ENCODE results near the gene MGMT.

The MGMT gene

GRCh38 chr10:129538236-129538635, 71.2 kb downstream of the MGMT start:
- H3K27ac ChIP-seq (ENCODE audit: low read depth, low read length, poor library complexity, severe bottlenecking): no peak overlapping the region
- no peaks in the 10 kb centered on the region for H3K9me3 ChIP-seq (ENCODE audit: low read length)
- no peak overlapping the region for H3K9ac ChIP-seq (ENCODE audit: low read length)
- no peaks in the 10 kb centered on the region for H3K27me3 ChIP-seq (ENCODE audit: insufficient read depth, low read length)
- H3K36me3 ChIP-seq (ENCODE audit: insufficient read depth, low read length): peaks cover 27% of the 10 kb centered on the region
- peaks cover 15% of the 10 kb centered on the region for H3K4me1 ChIP-seq (ENCODE audit: insufficient read depth, low read length, severe bottlenecking)
- H3K4me3 ChIP-seq (ENCODE audit: low read depth, low read length, poor library complexity, severe bottlenecking): no peak overlapping the region
- no peak overlapping the region for H2AFZ ChIP-seq (ENCODE audit: low read length)
- H4K20me1 ChIP-seq (ENCODE audit: insufficient read depth, low read length): no peaks in the 10 kb centered on the region
- TF ChIP-seq EZH2 (IDR thresholded peaks at IDR 0.05; ENCODE audit: borderline replicate concordance, low read length): no peak
- TF ChIP-seq, protein P1, sequence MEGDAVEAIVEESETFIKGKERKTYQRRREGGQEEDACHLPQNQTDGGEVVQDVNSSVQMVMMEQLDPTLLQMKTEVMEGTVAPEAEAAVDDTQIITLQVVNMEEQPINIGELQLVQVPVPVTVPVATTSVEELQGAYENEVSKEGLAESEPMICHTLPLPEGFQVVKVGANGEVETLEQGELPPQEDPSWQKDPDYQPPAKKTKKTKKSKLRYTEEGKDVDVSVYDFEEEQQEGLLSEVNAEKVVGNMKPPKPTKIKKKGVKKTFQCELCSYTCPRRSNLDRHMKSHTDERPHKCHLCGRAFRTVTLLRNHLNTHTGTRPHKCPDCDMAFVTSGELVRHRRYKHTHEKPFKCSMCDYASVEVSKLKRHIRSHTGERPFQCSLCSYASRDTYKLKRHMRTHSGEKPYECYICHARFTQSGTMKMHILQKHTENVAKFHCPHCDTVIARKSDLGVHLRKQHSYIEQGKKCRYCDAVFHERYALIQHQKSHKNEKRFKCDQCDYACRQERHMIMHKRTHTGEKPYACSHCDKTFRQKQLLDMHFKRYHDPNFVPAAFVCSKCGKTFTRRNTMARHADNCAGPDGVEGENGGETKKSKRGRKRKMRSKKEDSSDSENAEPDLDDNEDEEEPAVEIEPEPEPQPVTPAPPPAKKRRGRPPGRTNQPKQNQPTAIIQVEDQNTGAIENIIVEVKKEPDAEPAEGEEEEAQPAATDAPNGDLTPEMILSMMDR (IDR thresholded peaks at IDR 0.05; ENCODE audit: low read length): no peak
- no peaks in the 10 kb centered on the region for H3F3A ChIP-seq (ENCODE audit: insufficient read depth, low read length)
- H3K79me2 ChIP-seq (ENCODE audit: insufficient read depth, low read length): no peaks in the 10 kb centered on the region
- no peak overlapping the region for H3K4me2 ChIP-seq (ENCODE audit: low read length)
- H3K9me2 ChIP-seq (ENCODE audit: low read depth, low read length): no peaks in the 10 kb centered on the region

- Histone ChIP-seq H3K4me2 (ENCODE audit: low read length) (no peak overlapping the region), H3K36me3 (ENCODE audit: insufficient read depth, low read length) (peaks cover 22% of the 10 kb centered on the region), H3K9ac (ENCODE audit: low read length) (no peak overlapping the region), H2AFZ (ENCODE audit: low read length) (no peak overlapping the region), H3K4me3 (ENCODE audit: low read depth, low read length, poor library complexity, severe bottlenecking) (no peak overlapping the region), H3K9me3 (ENCODE audit: low read length) (no peaks in the 10 kb centered on the region), H3K79me2 (ENCODE audit: insufficient read depth, low read length) (no peaks in the 10 kb centered on the region), H3F3A (ENCODE audit: insufficient read depth, low read length) (no peaks in the 10 kb centered on the region), H4K20me1 (ENCODE audit: insufficient read depth, low read length) (no peaks in the 10 kb centered on the region), H3K27me3 (ENCODE audit: insufficient read depth, low read length) (no peaks in the 10 kb centered on the region), H3K4me1 (ENCODE audit: insufficient read depth, low read length, severe bottlenecking) (peaks cover 42% of the 10 kb centered on the region), H3K27ac (ENCODE audit: low read depth, low read length, poor library complexity, severe bottlenecking) (no peak overlapping the region), H3K9me2 (ENCODE audit: low read depth, low read length) (no peaks in the 10 kb centered on the region)
- TF ChIP-seq, protein P1 (IDR thresholded peaks at IDR 0.05; ENCODE audit: low read length): no peak
- no peak for TF ChIP-seq EZH2 (IDR thresholded peaks at IDR 0.05; ENCODE audit: borderline replicate concordance, low read length)
Observed at GRCh38 chr10:129541200-129541599, 74.2 kb downstream of the MGMT start.

- no peak overlapping the region for H3K4me3 ChIP-seq (ENCODE audit: low read depth, low read length, poor library complexity, severe bottlenecking)
- H3F3A ChIP-seq (ENCODE audit: insufficient read depth, low read length): no peaks in the 10 kb centered on the region
- no peaks in the 10 kb centered on the region for H3K79me2 ChIP-seq (ENCODE audit: insufficient read depth, low read length)
- H3K9ac ChIP-seq (ENCODE audit: low read length): no peak overlapping the region
- H3K4me1 ChIP-seq (ENCODE audit: insufficient read depth, low read length, severe bottlenecking): peaks cover 49% of the 10 kb centered on the region
- no peak overlapping the region for H2AFZ ChIP-seq (ENCODE audit: low read length)
- TF ChIP-seq, protein P1 (IDR thresholded peaks at IDR 0.05; ENCODE audit: low read length): no peak
- TF ChIP-seq EZH2 (IDR thresholded peaks at IDR 0.05; ENCODE audit: borderline replicate concordance, low read length): no peak
- H4K20me1 ChIP-seq (ENCODE audit: insufficient read depth, low read length): no peaks in the 10 kb centered on the region
- no peak overlapping the region for H3K4me2 ChIP-seq (ENCODE audit: low read length)
- no peaks in the 10 kb centered on the region for H3K9me2 ChIP-seq (ENCODE audit: low read depth, low read length)
- H3K36me3 ChIP-seq (ENCODE audit: insufficient read depth, low read length): peaks cover 14% of the 10 kb centered on the region
- no peak overlapping the region for H3K27ac ChIP-seq (ENCODE audit: low read depth, low read length, poor library complexity, severe bottlenecking)
- H3K27me3 ChIP-seq (ENCODE audit: insufficient read depth, low read length): no peaks in the 10 kb centered on the region
- H3K9me3 ChIP-seq (ENCODE audit: low read length): no peaks in the 10 kb centered on the region
Observed at GRCh38 chr10:129541748-129542487, 74.9 kb downstream of the MGMT start.

Measured in OCI-LY1 (cell line).